GM23338 (cell line): Measurements from ENCODE around the gene RNU1-1. TPM values are rescaled to one million over a fixed set of nuclear protein-coding genes. Genes with fewer than 3 reads are reported as not detected.
"Not testable (repeated sequence)": the region's sequence is repeated elsewhere in the genome, so short reads cannot be mapped to it uniquely, and the experiment has no call there.

ENCODE experiments used
- ATAC-seq: fragments of 200-7000 bp; cut with Tn5 transposase; 3 replicates; pipeline ENCODE4 v1.9.1; 2020
- DNase-seq: peaks from one replicate; pipeline ENCODE4 v3.0.0-alpha.2; 2015; ENCODE audit warnings: low spot score
- H2AFZ ChIP-seq: fragments of 200-600 bp; sonication (generic); 2 replicates; pipeline ENCODE4 v1.8.0; 2016; ENCODE audit warnings: antibody characterized with exemption, mild to moderate bottlenecking, moderate library complexity
- H3F3A ChIP-seq: fragments of 200-600 bp; sonication (generic); replicated peaks from 2 replicates; pipeline ENCODE4 v1.8.0; 2017; ENCODE audit warnings: antibody characterized with exemption, mixed run types, low read depth
- H3K27ac ChIP-seq: fragments of 200-600 bp; sonication (generic); 2 replicates; pipeline ENCODE4 v1.6.1; 2016; ENCODE audit warnings: low read depth
- H3K27me3 ChIP-seq: fragments of 200-600 bp; sonication (generic); 2 replicates; pipeline ENCODE4 v1.8.0; 2016; ENCODE audit warnings: mild to moderate bottlenecking, mixed run types, moderate library complexity; ENCODE audit not compliant: insufficient read depth
- H3K36me3 ChIP-seq: fragments of 200-600 bp; sonication (generic); 2 replicates; pipeline ENCODE4 v1.8.0; 2016; ENCODE audit warnings: mild to moderate bottlenecking; ENCODE audit not compliant: insufficient read depth
- H3K4me1 ChIP-seq: fragments of 200-600 bp; sonication (generic); 2 replicates; pipeline ENCODE4 v1.8.0; 2016; ENCODE audit warnings: mild to moderate bottlenecking, moderate library complexity; ENCODE audit not compliant: insufficient read depth
- H3K4me2 ChIP-seq: fragments of 200-600 bp; sonication (generic); 2 replicates; pipeline ENCODE4 v1.7.1; 2017; ENCODE audit warnings: mixed run types
- H3K4me3 ChIP-seq: fragments of 200-600 bp; sonication (generic); 2 replicates; pipeline ENCODE4 v1.6.1; 2016; ENCODE audit warnings: mixed run types
- H3K79me2 ChIP-seq: fragments of 200-600 bp; sonication (generic); replicated peaks from 2 replicates; pipeline ENCODE4 v1.8.0; 2017; ENCODE audit warnings: mild to moderate bottlenecking; ENCODE audit not compliant: insufficient read depth
- H3K9me2 ChIP-seq: fragments of 200-600 bp; sonication (generic); 2 replicates; pipeline ENCODE4 v1.8.0; 2017; ENCODE audit not compliant: insufficient read depth
- H4K20me1 ChIP-seq: fragments of 200-600 bp; sonication (generic); replicated peaks from 2 replicates; pipeline ENCODE4 v1.8.0; 2017; ENCODE audit warnings: mild to moderate bottlenecking; ENCODE audit not compliant: insufficient read depth
- H3K27ac Mint-ChIP-seq: 2 replicates; pipeline ENCODE4 v1.8.0; 2020; ENCODE audit warnings: inconsistent platforms, mild to moderate bottlenecking, moderate library complexity, mixed read lengths
- H3K27me3 Mint-ChIP-seq: 3 replicates; pipeline ENCODE4 v1.8.0; 2022; ENCODE audit warnings: low read depth, mild to moderate bottlenecking, moderate library complexity, mixed read lengths, inconsistent platforms; ENCODE audit not compliant: insufficient read depth, poor library complexity
- H3K36me3 Mint-ChIP-seq: 3 replicates; pipeline ENCODE4 v1.8.0; 2021; ENCODE audit warnings: low read depth, mild to moderate bottlenecking, inconsistent platforms, moderate library complexity, mixed read lengths
- H3K4me1 Mint-ChIP-seq: 3 replicates; pipeline ENCODE4 v1.8.0; 2020; ENCODE audit warnings: mild to moderate bottlenecking, inconsistent platforms, mixed read lengths
- H3K4me3 Mint-ChIP-seq: 3 replicates; pipeline ENCODE4 v1.8.0; 2021; ENCODE audit warnings: moderate library complexity, mild to moderate bottlenecking, inconsistent platforms, mixed read lengths
- H3K9me3 Mint-ChIP-seq: 3 replicates; pipeline ENCODE4 v1.8.0; 2020; ENCODE audit warnings: moderate library complexity, mild to moderate bottlenecking, inconsistent platforms, mixed read lengths
- EZH2phosphoT487 ChIP-seq: fragments of 200-600 bp; sonication (generic); IDR thresholded peaks from one replicate; pipeline ENCODE4 v1.8.1; 2018; ENCODE audit warnings: antibody characterized with exemption; ENCODE audit not compliant: unreplicated experiment
- STAT1 ChIP-seq: IDR thresholded peaks from one replicate; pipeline ENCODE4 v1.6.1; 2016; ENCODE audit warnings: antibody characterized with exemption; ENCODE audit not compliant: unreplicated experiment
- ZNF462 ChIP-seq: fragments of 250-450 bp; sonication (Bioruptor Pico); IDR thresholded peaks from 2 replicates; pipeline ENCODE4 v1.5.0; 2020; ENCODE audit warnings: mild to moderate bottlenecking, moderate library complexity
- polyA plus RNA-seq: library from polyadenylated mRNA; unstranded; fragments of >200 nt; fragmentation: Nextera tagmentation; extraction: Ambion mirVana; gene quantifications from 2 replicates; pipeline ENCODE4 v1.2.1, GENCODE V29; 2016
- total RNA-seq: library from RNA; depleted of rRNA; stranded (reverse); fragments of >200 nt; shearing (Covaris generic); gene quantifications from 2 replicates; pipeline ENCODE4 v1.2.3, GENCODE V29; 2014

Gene RNU1-1
- total and polyA plus RNA-seq, 2 experiments from 2014 or later = not detected

GRCh38 chr1:16498573-16499413 lies 15.3 kb downstream of the RNU1-1 start (continued):
- no peak for TF ChIP-seq ZNF462 (CRISPR knock-in tag)
- TF ChIP-seq EZH2phosphoT487 = no peak
- TF ChIP-seq STAT1 = no peak

DNA sequence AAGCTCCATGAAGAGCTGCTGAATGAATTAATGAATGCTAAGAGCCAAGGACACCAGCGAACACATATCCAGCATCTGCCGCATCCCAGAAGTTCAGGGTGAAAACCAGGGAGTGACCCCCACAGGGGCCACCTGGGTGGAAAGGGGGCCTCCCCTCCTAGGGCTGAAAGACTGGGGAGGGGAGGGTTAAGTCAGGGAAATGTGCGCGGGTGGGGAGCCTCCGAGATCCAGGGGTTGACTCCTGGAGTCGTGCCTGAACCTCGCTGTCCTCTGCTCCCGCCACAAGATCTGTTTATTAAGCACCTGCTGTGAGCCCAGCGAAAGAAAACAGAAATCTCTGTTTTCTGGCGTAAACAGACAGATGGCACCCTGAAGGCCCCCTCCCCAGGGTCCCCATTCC lies 16.0 kb downstream of the RNU1-1 start:
- H3K9me3 Mint-ChIP-seq, H3K36me3 Mint-ChIP-seq, H3F3A ChIP-seq, H3K27ac Mint-ChIP-seq, DNase-seq, H3K27me3 ChIP-seq, H3K27ac ChIP-seq, H3K9me2 ChIP-seq, H3K79me2 ChIP-seq, H2AFZ ChIP-seq, H3K4me1 ChIP-seq, H3K36me3 ChIP-seq, ATAC-seq, H4K20me1 ChIP-seq: not testable (repeated sequence)
- Histone ChIP-seq H3K4me2 (peak overlapping the region; percentile 87), H3K4me3 (peak overlapping the region; percentile 64)
- H3K27me3 Mint-ChIP-seq = peaks cover 20% of the 10 kb centered on the region
- peaks cover 10% of the 10 kb centered on the region for H3K4me1 Mint-ChIP-seq
- H3K4me3 Mint-ChIP-seq = peak overlapping the region; percentile 77
